COLO668 (cell line): ENCODE results near the gene FOXO1.

ENCODE experiments used
- DNase-seq: peaks from one replicate; lab custom pipeline; 2025; ENCODE audit not compliant: unreplicated experiment; lab: John Stamatoyannopoulos, UW

The FOXO1 gene

GRCh38 chr13:40517486-40518480 lies 148.7 kb downstream of the FOXO1 start:
- no peak for DNase-seq

- no peak for DNase-seq
Observed at GRCh38 chr13:40515702-40516101, 150.7 kb downstream of the FOXO1 start.

GRCh38 chr13:40514802-40515201 lies 151.6 kb downstream of the FOXO1 start:
- no peak for DNase-seq

GRCh38 chr13:40509876-40510275 lies 156.6 kb downstream of the FOXO1 start:
- DNase-seq: no peak

- DNase-seq: no peak
Observed at GRCh38 chr13:40508767-40509342, 157.6 kb downstream of the FOXO1 start.

- DNase-seq: no peak
Observed at GRCh38 chr13:40508127-40508526, 158.3 kb downstream of the FOXO1 start.

- no peak for DNase-seq
Observed at GRCh38 chr13:40506592-40507446, 159.6 kb downstream of the FOXO1 start.
